Parathyroid adenoma (tissue), 2 donors: Measurements from ENCODE around the gene SERPINA3.

Source experiments
- H2AFZ ChIP-seq: fragments of 300-600 bp; sonication (generic); one replicate; pipeline ENCODE4 v1.7.0; 2017; ENCODE audit warnings: antibody characterized with exemption, mild to moderate bottlenecking
- H3K27ac ChIP-seq: fragments of 300-600 bp; sonication (generic); one replicate; pipeline ENCODE4 v1.7.0; 2017
- H3K27me3 ChIP-seq: fragments of 300-600 bp; sonication (generic); one replicate; pipeline ENCODE4 v1.7.0; 2017; ENCODE audit warnings: low read length; ENCODE audit not compliant: control insufficient read depth, insufficient read depth
- H3K36me3 ChIP-seq: fragments of 300-600 bp; sonication (generic); one replicate; pipeline ENCODE4 v1.7.0; 2017; ENCODE audit warnings: low read length; ENCODE audit not compliant: control insufficient read depth, insufficient read depth
- H3K4me1 ChIP-seq: fragments of 300-600 bp; sonication (generic); one replicate; pipeline ENCODE4 v1.7.0; 2017; ENCODE audit warnings: control low read depth
- H3K4me2 ChIP-seq: fragments of 300-600 bp; sonication (generic); one replicate; pipeline ENCODE4 v1.7.0; 2017; ENCODE audit warnings: low read length
- H3K4me3 ChIP-seq: fragments of 300-600 bp; sonication (generic); one replicate; pipeline ENCODE4 v1.7.0; 2017; ENCODE audit warnings: low read depth, low read length
- H3K79me2 ChIP-seq: fragments of 300-600 bp; sonication (generic); one replicate; pipeline ENCODE4 v1.7.0; 2017; ENCODE audit warnings: control low read depth
- H3K9ac ChIP-seq: fragments of 300-600 bp; sonication (generic); one replicate; pipeline ENCODE4 v1.7.0; 2017; ENCODE audit warnings: mild to moderate bottlenecking
- H3K9me3 ChIP-seq: fragments of 300-600 bp; sonication (generic); one replicate; pipeline ENCODE4 v1.7.0; 2017; ENCODE audit warnings: low read length; ENCODE audit not compliant: control insufficient read depth
- CTCF ChIP-seq: fragments of 300-600 bp; sonication (generic); IDR thresholded peaks from one replicate; pipeline ENCODE4 v1.7.0; 2017; ENCODE audit warnings: antibody characterized with exemption, mild to moderate bottlenecking
- donor health status: primary hyperparathyroidism.

Gene SERPINA3

GRCh38 chr14:94599656-94600004 is 12.6 kb upstream of the SERPINA3 start:
- Histone ChIP-seq H3K9ac (no peak overlapping the region), H3K4me3 (no peak overlapping the region), H3K9me3 (no peaks in the 10 kb centered on the region), H3K4me2 (no peak overlapping the region), H2AFZ (peak overlapping the region; percentile 23), H3K27me3 (no peaks in the 10 kb centered on the region), H3K27ac (peak overlapping the region; percentile 49), H3K79me2 (no peaks in the 10 kb centered on the region), H3K36me3 (no peaks in the 10 kb centered on the region), H3K4me1 (peaks cover 25% of the 10 kb centered on the region)
- no peak for TF ChIP-seq CTCF

GRCh38 chr14:94600148-94600545 is 12.0 kb upstream of the SERPINA3 start:
- Histone ChIP-seq H3K4me3 (no peak overlapping the region), H3K4me2 (no peak overlapping the region), H3K79me2 (no peaks in the 10 kb centered on the region), H3K9ac (no peak overlapping the region), H3K27ac (no peak overlapping the region), H3K27me3 (no peaks in the 10 kb centered on the region), H3K36me3 (no peaks in the 10 kb centered on the region), H3K9me3 (no peaks in the 10 kb centered on the region), H3K4me1 (peaks cover 25% of the 10 kb centered on the region), H2AFZ (no peak overlapping the region)
- no peak for TF ChIP-seq CTCF

- Histone ChIP-seq H3K27ac (no peak overlapping the region), H3K4me1 (peaks cover 25% of the 10 kb centered on the region), H3K4me2 (no peak overlapping the region), H3K36me3 (no peaks in the 10 kb centered on the region), H3K9me3 (no peaks in the 10 kb centered on the region), H3K79me2 (no peaks in the 10 kb centered on the region), H3K4me3 (no peak overlapping the region), H3K9ac (no peak overlapping the region), H3K27me3 (no peaks in the 10 kb centered on the region), H2AFZ (peak overlapping the region; percentile 55)
- TF ChIP-seq CTCF = no peak
Observed at GRCh38 chr14:94601884-94602391, 10.3 kb upstream of the SERPINA3 start.

GRCh38 chr14:94602722-94603121 is 9.5 kb upstream of the SERPINA3 start:
- no peak overlapping the region for H3K27ac ChIP-seq
- H3K9me3 ChIP-seq = no peaks in the 10 kb centered on the region
- H3K79me2 ChIP-seq = no peaks in the 10 kb centered on the region

More at GRCh38 chr14:94602722-94603121, 9.5 kb upstream of the SERPINA3 start:
- H3K9ac ChIP-seq = no peak overlapping the region
- no peak overlapping the region for H3K4me2 ChIP-seq
- H3K4me1 ChIP-seq = peaks cover 25% of the 10 kb centered on the region
- no peak for TF ChIP-seq CTCF
- no peaks in the 10 kb centered on the region for H3K36me3 ChIP-seq
- H3K27me3 ChIP-seq = no peaks in the 10 kb centered on the region
- H3K4me3 ChIP-seq = no peak overlapping the region
- H2AFZ ChIP-seq = no peak overlapping the region
